Right forelimb (tissue), 1 donor: ENCODE results near the gene NUDT16.
"Not testable (repeated sequence)": the region's sequence is repeated elsewhere in the genome, so short reads cannot be mapped to it uniquely, and the experiment has no call there.

Experiments
- DNase-seq: peaks from one replicate; pipeline ENCODE4 v3.0.0-alpha.2; 2018

Gene NUDT16

GRCh38 chr3:131381445-131382291 lies at the start of gene NUDT16:
TSS of gene NUDT16 (plus strand) at chr3:131381774. CDS start at chr3:131381805, 31 bp downstream.
- peak; percentile 99 for DNase-seq

- DNase-seq, result no peak
Observed at GRCh38 chr3:131338948-131339640, 42.5 kb upstream of the NUDT16 start.

- no peak for DNase-seq
Observed at GRCh38 chr3:131341761-131342160, 39.8 kb upstream of the NUDT16 start.

- no peak for DNase-seq
Observed at GRCh38 chr3:131348911-131349310, 32.7 kb upstream of the NUDT16 start.

- no peak for DNase-seq
Observed at GRCh38 chr3:131349454-131349853, 32.1 kb upstream of the NUDT16 start.

- DNase-seq, result no peak
Observed at GRCh38 chr3:131349946-131350347, 31.6 kb upstream of the NUDT16 start.

GRCh38 chr3:131350506-131350905 lies 31.1 kb upstream of the NUDT16 start:
- no peak for DNase-seq

GRCh38 chr3:131353016-131353877 lies 28.3 kb upstream of the NUDT16 start:
- DNase-seq, result no peak

GRCh38 chr3:131353986-131354385 lies 27.6 kb upstream of the NUDT16 start:
- no peak for DNase-seq

- no peak for DNase-seq
Observed at GRCh38 chr3:131356006-131356595, 25.5 kb upstream of the NUDT16 start.

- no peak for DNase-seq
Observed at GRCh38 chr3:131357275-131357674, 24.3 kb upstream of the NUDT16 start.

- DNase-seq, result no peak
Observed at GRCh38 chr3:131360191-131360755, 21.3 kb upstream of the NUDT16 start.

- DNase-seq, result not testable (repeated sequence)
Observed at GRCh38 chr3:131361066-131361463, 20.5 kb upstream of the NUDT16 start.

- peak; percentile 70 for DNase-seq
Observed at GRCh38 chr3:131361464-131362421, 19.8 kb upstream of the NUDT16 start.

GRCh38 chr3:131363275-131363674 lies 18.3 kb upstream of the NUDT16 start:
- DNase-seq, result no peak

- DNase-seq, result no peak
Observed at GRCh38 chr3:131370935-131371687, 10.5 kb upstream of the NUDT16 start.

GRCh38 chr3:131371688-131372066 lies 9.9 kb upstream of the NUDT16 start:
- DNase-seq, result no peak

- no peak for DNase-seq
Observed at GRCh38 chr3:131374741-131375140, 6.8 kb upstream of the NUDT16 start.

- not testable (repeated sequence) for DNase-seq
Observed at GRCh38 chr3:131380821-131381444, 641 bp upstream of the NUDT16 start.
